GM18519 (cell line): ENCODE results near the gene PIK3AP1.
"Not testable (repeated sequence)": the region's sequence is repeated elsewhere in the genome, so short reads cannot be mapped to it uniquely, and the experiment has no call there.

Source experiments
- ATAC-seq: cut with Tn5 transposase; IDR thresholded peaks from one replicate; pipeline ENCODE4 v1.9.1; 2021; ENCODE audit warnings: mild to moderate bottlenecking, moderate library complexity; ENCODE audit not compliant: unreplicated experiment, low FRiP score

The PIK3AP1 gene

DNA sequence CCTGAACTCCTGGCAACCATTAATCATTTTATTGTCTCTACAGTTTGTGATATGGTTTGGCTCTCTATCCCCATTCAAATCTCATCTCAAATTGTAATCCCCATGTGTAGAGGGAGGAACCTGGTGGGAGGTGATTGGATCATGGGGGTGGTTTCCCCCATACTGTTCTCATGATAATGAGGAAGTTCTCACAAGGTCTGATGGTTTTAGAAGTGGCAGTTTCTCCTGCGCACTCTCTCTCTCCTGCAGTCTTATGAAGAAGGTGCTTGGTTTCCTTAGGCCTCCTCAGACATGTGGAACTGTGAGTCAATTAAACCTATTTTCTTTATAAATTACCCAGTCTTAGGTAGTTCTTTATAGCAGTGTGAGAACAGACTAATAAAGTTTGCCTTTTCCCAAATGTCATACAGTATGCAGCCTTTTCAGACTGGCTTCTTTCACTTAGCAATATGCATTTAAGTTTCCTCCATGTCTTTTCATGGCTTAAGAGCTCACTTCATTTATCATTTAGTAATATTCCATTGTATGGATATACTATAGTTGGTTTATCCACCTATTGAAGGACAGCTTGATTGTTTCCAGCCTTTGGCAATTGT, 17.1 kb upstream of the PIK3AP1 start:
- not testable (repeated sequence) for ATAC-seq

DNA sequence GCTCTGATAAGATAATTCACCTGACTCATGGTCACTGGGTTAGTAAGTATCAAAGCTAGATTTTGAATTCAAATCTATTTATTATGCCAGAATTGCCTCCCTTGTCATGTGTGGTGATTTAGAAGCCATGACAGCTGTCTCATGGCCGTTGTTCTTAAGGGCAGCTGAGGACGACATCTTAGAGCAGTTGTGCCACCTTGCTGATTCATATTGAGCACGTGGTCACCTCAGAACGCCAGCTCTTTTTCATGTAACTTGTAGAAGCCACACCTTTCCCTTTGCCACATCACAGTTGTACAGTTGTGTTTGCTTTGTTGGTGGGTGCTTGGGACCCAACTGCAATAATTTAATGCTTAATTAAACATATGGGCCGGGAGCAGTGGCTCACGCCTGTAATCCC, 4.3 kb upstream of the PIK3AP1 start:
- no peak for ATAC-seq

DNA sequence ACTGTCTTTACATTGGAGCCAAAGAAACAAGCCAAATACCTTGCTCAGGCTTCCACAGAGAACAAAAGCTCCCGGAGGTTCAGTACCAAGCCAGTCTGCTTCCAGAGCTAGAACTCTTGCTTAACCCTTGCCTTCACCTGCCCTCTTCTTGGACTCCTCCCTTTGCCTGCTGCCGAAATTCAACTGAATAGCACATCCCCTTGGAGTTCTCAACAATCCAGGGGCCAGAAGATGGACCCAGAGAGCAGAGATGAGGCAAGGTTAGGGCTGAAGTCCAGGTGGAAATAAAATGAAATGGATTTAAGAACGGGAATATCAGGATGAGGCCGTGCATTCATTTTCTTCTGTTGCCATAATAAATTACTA, 876 bp upstream of the PIK3AP1 start:
- no peak for ATAC-seq

DNA sequence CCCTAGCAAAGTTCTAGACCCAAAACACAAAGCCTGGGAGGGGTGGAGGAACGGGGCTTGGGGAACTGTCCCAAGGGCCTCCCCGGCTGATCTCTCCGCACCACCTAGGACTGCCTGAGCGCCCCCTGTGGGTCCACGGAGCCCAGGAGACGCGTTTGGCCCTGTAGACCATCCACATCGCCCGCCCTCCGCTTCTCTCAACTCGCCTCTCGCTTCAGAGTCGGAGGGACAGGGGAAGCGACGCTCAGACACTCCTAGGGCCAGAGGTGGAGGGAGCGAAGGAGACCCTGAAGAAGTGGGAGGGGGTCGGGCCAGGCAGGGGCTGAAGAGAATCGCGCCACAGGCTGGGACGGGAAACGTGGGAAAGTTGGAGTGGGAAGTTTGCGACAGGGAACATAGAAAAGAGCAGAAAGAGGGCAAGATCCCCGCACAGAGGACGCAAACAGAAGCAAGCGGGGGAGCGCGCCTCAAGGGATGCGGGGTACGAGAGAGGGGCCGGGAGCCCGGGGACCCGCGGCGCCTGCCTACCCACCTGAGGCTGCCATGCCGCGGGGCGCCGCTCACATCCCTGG, 378 bp downstream of the PIK3AP1 start:
- ATAC-seq: peak; percentile 38

DNA sequence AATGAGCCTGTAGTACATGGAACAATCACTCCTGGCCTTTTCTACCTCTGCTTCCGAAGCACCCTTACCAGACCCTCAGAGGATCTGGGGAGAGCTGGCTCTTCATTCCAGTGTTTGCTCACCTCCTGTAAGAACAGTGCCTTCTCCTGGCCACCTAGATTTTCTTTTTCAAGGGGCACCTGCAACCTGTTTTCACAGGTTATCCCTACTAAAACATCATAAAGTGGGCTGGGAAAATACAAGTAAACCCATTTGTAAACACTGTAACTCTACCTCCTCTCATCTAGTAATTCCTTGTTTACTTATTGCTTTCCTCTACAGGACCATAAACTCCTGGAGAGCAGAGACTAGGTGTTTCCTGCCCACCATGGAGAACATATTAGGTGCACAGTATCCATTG, 1.1 kb downstream of the PIK3AP1 start:
- no peak for ATAC-seq

DNA sequence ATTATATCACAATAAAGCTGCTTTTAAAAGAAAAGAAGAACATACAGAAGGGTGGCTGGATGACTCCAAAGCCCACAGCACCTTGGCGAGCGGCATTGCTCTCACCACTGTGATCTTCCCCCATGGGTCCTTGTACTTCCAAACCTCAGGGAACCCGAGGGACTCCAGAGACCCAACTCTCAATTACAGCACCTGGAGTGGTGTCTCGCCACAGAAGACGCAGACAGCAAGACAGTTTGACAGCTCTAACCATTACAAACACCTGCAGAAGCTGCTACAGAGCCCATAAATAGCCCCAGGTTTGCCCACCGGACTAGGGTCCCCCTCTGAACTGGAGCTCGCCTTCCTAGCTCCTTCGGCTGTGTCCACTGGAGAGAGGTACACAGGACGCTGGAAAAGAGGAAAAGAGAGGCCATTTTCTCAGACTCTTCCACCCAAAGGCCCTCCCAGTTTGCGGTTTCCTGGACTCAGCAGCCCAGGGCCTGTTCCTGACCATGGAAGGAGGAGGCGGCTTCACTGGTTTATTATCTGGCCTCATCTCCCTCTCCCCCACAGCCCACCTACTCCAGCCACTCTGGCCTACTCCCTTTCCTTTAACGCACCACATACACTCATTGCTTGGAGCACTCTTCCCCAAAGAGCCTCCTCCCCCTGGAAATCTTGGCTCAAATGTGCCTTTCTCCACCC, 1.9 kb downstream of the PIK3AP1 start:
- ATAC-seq: no peak

DNA sequence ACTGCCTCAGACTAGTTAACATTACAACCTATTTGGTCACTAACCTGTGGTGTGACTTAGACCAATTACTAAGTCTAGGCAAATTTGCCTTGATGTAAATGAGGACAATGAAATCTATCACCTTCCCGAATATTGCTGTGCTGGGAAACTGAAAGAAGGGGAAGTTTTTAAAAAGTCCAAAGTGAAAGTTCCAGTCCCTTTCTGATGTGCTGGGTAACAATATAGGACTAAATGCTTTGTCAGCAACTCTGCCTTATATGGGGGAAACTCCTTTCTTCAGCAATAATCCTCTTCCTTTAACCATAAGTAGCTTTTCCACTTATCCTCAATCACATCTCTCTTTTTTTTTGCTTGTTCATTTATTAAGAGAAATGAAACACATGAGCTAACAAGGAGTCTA, 3.9 kb downstream of the PIK3AP1 start:
- no peak for ATAC-seq

DNA sequence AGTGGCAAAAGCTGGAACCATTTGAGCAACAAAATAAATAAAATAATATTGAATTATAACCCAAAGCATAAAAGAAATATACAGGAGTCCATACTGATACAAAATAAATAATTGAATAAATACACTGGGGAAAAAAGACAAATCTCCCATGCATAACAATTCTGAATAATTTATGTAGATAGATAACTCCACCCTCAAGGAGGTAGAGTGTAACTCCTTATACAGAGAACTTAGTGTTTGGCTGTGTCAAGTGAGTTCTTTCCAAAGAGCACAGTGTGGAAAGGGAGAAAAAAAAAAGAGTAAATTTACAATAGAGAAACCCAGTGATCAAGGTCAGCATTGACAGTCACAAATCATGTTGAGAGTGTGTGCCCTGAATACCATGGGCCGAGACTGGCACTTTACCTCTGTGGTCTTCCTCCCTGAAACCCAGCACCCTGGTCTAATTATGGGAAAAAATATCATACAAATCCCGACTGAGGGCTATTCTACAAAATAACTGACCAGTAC, 5.5 kb downstream of the PIK3AP1 start:
- no peak for ATAC-seq

DNA sequence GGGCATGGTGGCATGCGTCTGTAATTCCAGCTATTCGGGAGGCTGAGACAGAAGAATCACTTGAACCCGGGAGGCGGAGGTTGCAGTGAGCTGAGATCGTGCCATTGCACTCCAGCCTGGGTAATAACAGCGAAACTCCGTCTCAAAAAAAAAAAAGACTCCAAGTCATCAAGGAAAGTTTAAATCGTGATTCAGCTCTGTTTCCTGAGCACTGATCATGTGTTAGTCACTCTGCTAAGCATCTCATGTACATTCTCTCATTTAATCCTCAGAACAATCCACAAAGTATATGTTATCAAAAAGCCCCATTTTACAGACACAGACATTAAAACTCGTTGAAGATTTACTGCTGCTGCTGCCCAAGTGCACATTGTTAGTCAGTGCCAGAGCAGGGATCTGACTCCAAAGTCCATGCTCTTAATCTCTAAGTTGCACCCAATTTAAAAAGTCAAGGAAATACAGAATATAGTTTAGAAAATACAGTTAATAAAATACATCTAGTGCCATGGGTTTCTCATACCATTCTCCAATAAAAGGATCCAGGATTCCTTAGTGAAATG, 6.2 kb downstream of the PIK3AP1 start:
- no peak for ATAC-seq

DNA sequence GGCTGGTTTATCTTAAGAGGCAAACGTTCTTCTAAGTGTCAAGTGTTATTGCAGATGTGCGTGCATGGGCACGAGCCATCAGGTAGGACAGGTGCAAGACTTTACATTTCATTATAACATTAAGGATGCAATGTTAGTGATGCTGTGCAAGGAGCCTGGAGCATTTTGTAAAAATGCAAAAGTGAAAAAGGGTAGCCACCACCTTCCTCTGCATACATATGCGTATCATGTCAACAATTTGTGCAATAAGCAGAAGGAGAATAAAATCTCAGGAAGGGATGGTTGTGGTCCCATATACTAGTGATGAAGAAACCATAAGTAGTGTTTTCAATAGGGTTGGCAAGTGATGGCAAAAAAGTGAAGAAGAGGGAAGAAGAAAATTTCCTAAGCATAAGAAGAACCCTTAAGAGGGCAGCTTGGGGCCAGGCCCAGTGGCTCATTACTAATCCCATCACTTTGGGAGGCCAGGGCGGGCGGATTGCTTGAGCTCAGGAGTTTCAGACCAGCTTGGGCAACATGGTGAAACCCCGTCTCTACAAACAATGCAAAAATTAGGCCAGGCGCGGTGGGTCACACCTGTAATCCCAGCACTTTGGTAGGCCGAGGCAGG, 7.5 kb downstream of the PIK3AP1 start:
- ATAC-seq: no peak

DNA sequence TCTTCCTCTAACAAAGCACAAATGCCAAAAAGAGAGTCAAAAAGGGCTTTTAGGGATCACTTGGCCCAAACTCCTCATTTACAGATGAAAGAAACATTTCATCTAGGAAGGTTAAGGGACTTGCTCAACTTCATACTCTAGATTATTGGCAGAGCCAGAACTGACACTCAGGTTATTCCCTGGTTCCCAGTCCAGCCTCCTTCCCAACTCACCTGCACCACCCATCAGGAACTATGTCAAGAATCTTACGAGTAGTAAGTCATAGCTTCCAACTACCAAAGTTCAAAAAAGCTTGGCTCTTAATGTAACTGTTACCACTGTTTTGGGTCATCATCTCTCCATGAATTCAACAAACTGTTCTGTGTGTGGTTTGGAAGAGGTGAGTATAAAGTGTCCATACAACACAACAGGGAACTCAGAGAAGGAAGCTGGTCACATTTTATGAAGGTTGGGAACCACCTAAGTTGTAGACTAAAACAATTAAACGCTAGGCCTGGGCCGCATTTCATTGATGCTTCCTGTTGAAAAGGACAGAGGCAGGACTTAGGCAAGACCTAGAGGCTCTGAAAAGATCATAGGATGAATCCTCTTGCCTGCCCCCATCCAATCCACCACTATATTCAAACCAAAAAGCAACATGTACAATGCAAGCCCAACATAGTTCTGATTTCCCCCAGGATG, 9.1 kb downstream of the PIK3AP1 start:
- ATAC-seq: no peak

DNA sequence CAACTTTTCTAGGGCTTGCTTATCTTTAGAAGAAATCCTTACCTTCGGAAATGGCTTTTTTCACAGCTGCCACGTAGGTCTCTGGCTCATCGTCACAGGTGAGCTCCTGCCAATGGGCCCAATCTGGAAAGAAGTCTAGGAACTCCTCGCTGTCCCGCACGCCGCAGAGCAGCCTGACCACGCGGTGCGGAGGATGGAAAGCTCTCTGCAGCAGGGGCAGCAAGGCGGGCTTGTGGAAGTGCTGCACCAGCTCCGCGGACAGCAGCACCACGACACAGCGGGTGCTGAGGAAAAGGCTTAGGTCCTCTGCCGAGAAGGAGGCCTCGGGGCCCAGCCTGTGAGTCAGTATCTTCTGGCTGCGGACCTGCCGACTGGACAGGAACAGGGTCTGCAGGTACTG, 10.8 kb downstream of the PIK3AP1 start:
- ATAC-seq: no peak

DNA sequence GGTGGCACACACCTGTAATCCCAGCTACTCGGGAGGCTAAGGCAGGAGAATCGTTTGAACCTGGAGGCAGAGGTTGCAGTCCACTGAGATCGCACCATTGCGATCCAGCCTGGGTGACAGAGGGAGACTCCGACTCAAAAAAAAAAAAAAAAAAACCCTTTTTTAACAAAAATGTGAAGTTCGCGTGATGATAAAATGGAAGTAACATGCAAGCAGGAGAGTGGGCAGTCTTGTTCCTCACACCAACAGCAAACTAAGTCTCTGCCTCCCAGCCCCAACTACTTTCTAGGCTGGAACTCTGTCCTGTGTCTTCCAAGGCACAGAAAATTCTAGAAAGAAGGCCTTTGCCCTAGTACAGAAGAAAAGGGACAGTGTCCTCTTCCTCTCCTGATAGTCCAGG, 11.3 kb downstream of the PIK3AP1 start:
- ATAC-seq: no peak

DNA sequence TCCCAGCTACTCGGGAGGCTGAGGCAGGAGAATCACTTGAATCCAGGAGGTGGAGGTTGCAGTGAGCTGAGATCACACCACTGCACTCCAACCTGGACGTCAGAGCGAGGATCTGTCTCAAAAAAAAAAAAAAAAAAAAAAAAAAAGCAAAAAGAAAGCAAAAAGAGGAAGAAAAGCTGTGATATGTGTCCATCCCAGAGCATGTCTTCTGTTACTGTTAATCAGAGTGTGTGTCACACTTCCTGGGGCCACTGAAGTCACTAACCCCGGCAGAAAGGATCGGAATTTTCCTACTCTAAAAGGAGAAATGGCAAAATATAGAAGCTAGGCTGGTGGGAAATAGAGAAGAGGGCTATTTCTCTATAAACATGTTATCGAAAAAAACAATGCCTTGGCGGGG, 11.9 kb downstream of the PIK3AP1 start:
- ATAC-seq: no peak

DNA sequence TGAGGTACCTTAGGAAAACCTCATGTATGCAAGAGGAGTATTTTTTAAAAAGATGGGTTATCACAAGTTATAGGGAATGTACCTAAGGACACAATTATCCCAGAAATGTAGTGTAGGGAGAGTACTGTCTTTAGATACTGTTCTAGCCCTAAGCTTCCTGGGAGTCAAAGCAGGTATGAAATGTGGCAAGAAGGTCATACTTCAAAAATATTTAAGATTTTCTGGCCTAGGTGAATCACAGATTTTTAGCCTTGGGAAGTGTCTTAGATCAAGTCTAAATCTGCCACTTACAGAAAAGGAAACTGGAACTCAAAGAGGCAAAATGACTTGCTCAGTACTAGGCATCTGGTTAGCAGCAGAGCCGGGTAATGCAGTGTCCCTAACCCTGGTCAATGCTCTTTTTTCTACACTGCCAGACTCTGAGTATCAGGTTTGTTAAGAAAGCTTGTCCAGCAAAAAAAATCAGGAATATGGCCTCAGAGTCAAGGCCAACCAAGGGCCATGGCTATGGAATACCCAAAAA, 13.9 kb downstream of the PIK3AP1 start:
- no peak for ATAC-seq

DNA sequence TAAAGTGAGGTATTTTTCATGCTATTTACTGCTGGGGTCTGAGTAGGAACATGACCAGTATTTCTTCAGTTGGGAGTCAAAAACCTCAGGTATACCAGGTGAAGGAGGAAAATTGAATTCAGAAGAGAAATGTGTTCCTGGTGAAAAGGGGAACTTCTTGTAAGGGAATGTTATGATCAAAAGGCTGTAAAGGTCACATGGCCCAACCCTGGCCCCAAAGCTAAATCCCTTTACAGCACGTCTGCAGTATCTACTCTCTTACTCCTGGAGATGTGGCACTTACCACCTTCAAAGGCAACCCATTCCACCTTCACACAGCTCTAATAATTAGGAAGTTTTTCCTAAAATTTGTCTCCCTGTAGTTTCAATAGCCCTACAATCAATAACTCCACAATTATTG, 15.2 kb downstream of the PIK3AP1 start:
- ATAC-seq: no peak

DNA sequence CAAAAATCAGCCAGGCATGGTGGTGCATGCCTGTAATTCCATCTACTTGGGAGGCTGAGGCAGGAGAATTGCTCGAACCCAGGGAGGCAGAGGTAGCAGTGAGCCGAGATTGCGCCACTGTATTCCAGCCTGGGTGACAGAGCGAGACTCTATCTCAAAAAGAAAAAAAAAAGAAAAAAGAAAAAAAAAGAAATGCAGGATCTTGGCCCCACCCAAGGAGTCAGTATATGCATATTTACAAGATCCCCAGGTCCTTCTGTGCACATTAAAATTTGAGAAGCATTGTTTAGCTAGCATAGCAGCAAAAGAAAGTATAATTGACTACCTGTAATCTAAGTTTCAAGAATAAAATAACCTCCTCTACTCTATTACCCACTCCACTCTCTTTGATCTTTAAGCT, 15.8 kb downstream of the PIK3AP1 start:
- no peak for ATAC-seq

DNA sequence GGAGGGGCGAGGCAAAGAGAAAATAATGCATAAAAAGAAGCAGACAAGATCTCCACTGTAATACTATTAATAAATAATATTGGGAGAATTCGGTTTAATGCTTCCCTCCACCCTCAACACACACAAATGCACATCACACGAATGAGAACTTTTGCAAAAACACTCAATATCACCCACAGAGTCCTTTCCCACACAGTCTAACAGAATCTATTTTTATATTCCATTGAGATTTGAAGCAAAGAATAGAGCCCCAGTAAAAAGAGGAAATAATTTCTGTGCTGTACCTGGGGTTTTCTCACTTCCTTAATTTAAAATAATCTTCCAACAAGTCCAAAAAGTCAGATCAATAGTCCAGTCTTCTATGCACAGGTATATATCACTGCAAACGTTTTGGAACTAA, 17.0 kb downstream of the PIK3AP1 start:
- no peak for ATAC-seq

DNA sequence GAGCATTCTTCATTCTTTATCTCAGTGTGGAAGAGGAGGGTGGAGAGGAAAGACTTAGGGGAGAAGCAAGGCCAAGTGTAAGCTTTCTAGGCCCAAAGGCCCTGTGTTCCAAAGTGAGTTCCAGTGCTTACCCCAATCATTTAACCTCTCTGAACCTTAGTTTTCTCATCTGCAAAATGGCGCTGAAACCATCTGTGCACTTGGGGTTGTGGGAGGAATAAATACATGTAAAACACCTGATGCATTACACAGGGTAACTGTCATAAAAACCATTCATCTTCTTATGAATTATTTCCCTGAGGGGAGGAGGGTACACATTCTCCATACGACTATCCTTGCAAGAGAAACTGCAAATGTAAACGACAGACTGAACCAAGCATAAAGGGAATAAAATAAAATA, 19.0 kb downstream of the PIK3AP1 start:
- ATAC-seq: no peak

DNA sequence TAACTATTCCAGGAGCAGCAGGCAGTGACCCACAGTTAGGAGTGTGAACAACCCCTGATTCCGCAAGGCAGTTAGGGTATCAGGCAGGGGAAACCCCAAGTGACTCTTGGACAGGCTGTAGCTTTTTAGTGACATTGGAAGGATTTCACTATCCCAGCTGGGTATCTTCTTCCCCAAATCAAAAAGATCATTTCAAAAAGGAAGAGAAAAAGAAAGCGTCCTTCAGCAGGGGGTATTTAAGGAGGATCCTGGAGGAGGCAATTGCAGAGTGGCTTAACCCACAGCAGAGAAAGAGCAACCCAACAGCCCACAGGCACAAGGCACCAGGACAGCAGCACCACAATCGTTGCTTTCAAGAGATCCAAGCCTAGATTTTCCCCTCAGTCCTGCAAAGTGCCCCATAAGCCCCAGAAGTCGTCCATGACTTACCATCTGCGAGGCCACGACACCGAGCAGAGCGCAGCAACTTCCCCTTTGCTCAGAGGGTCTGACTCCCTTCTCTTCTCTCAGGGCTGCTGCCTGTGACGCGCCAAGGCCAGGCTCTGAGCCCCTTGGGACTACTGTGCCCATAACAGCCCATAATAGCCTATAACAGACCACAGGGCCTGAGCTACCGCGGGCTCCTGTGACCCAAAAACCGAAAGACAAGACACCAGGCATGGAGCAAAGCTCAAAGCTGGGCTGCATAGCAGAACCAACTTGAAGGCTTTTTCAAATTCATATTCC, 19.8 kb downstream of the PIK3AP1 start:
- ATAC-seq: peak; percentile 66
